TTC549 (cell line): ENCODE results near the gene STRBP.
"Not testable (repeated sequence)": the region's sequence is repeated elsewhere in the genome, so short reads cannot be mapped to it uniquely, and the experiment has no call there.

Experiments
- FAIRE-seq: peaks from 2 replicates; lab custom pipeline; 2012; peaks lifted over from hg19 to GRCh38; lab: Jason Lieb, UNC

Gene STRBP

GRCh38 chr9:123187131-123187530 lies 81.3 kb downstream of the STRBP start:
- FAIRE-seq: no peak

GRCh38 chr9:123186029-123186428 lies 82.4 kb downstream of the STRBP start:
- not testable (repeated sequence) for FAIRE-seq

GRCh38 chr9:123176949-123177348 lies 91.4 kb downstream of the STRBP start:
- FAIRE-seq: no peak

DNA sequence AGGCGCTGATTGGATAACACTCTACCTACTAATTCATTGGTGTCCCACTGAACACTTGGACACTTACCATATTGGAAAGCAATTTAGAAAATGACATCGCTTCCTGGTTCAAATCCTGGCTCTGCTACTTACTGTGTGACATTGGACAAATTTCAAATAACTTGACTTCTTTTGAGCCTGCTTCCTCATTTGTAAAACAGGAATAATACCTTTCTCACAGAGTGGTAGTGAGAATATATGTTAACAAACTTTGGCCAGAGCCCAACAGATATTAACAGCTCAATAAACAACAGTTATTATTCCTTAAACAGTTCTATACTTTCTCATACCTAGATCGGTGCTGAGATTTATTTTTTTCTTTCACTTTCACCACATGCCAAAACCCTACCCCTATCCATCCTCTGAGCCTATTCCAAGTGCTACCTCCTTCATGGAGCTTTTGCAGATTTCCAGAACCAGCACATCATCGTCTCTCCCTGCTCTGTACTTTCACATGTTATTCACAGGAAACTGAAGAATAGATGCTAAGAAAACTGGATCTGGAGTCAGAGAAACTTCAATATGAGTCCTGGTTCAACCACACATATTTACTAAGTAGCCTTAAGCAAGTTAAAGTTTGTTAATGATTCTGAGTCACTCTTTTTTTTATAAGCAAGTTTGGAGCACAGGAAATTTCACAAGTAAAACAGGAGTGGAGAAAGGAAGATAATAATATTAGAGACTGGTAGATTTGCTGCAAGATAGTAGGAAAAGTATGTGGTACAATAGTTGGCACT lies 92.3 kb downstream of the STRBP start:
- FAIRE-seq: no peak

DNA sequence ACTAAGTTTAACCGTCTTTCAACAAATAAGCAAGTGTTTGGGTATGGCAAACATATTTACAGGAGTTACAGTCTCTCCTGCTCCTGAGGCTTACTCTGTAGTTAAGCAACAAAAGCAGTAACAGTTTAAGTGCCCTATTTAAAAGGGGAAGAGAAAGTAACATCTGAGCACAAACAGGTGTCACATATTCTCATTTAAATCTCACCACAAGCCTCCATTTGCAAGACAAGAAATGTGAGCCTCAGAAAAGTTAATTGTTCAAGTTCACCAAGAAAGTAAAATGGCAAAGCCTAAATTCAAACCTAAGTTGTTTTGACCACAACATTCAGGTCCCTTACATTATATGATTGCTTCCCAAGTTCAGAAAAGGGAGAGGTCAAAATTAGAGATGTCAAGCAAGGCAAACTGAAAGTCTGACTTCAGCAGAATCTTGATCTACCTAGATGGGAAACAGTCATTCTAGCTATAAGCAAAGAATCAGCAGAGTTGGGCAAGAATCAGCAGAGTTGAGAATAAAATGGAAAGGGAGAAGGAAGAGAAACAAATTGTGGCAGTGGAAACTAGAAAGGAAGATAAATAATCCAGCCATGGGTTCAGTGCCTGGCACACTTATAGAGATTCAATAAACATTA lies 93.4 kb downstream of the STRBP start:
- no peak for FAIRE-seq

GRCh38 chr9:123174079-123174478 lies 94.3 kb downstream of the STRBP start:
- FAIRE-seq: no peak

DNA sequence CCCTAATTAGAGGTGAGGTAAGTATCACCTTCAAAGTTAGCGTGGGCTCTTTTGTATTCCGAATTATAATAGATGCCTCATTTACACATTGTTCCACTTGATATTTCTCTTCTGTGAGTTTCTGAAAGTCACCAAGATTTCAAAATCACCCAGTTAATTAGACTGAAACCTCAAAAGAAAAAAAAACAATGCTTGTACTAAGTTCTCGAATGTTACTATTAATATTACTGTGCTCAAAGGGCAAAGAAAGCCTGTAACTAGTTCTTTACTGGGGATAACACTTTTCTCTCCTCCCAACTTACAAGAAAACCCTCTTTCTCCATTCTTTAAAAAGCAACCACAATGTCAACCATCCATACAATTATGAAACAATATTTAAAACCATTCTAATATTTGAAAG lies 98.5 kb downstream of the STRBP start:
- no peak for FAIRE-seq

- no peak for FAIRE-seq
These were observed 99.8 kb downstream of the STRBP start for GRCh38 chr9:123168586-123168985.

- FAIRE-seq: no peak
These were observed 100.9 kb downstream of the STRBP start for GRCh38 chr9:123167474-123167873.

DNA sequence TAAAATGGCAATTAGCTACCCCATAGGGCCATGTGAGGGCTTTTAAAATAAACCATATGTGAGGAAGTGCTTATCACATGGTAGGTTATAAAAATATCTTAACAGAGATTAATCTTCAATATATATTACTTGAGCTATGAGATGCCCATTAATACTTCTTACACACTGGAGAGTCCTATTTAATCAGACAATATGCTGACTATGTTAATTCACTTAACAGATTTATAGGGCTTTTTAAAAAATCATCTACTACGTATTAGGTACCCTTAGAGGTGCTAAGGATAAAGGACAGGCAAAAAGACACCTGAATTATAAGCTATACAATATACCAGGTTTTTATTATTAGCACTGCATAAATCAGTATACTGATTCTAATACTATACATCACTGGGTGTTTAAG lies 102.6 kb downstream of the STRBP start:
- no peak for FAIRE-seq

- FAIRE-seq: no peak
These were observed 104.1 kb downstream of the STRBP start for GRCh38 chr9:123164285-123164684.

DNA sequence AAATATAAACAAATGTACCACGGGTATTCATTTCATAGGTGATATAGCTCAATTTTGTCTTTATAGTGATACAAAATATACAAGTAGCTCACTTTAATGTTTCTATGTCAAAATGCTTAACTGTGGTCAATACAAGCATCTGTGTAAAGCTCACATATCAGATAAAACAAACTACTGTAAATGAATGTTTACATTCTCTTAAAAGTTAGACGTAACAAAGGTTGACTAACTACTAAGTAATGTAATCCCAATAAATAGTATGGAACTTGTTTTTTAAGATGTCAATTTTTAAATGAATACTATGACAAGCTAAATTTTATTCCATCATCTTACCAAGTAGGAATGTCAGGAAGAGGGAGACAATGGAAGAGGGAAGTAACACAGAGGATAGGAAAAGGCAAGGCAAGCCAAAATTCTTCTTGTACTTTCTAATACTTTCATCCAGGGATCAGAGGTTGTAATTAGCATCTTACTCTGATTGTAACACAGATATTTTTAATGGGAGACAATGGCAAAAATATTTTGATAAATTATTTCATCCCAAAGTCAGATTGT lies 105.5 kb downstream of the STRBP start:
- no peak for FAIRE-seq

DNA sequence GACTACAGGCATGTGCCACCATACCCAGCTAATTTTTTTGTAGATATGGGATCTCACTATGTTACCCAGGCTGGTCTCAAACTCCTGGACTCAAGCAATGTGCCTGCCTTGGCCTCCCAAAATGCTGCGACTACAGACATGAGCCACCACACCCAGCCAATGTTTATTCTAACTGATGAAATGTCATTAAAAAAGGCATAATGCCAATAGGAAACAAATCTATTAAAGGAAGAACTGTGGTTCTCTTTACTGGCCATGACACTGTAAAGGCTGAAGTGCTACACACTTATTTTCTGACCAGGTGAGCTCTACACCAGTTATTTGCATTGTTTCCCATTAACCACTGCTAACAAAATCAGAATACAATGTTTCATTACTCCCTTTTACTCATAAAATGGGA lies 106.0 kb downstream of the STRBP start:
- no peak for FAIRE-seq

GRCh38 chr9:123157221-123157620 lies 111.2 kb downstream of the STRBP start:
- no peak for FAIRE-seq

GRCh38 chr9:123150708-123151503 lies 117.5 kb downstream of the STRBP start:
- no peak for FAIRE-seq

DNA sequence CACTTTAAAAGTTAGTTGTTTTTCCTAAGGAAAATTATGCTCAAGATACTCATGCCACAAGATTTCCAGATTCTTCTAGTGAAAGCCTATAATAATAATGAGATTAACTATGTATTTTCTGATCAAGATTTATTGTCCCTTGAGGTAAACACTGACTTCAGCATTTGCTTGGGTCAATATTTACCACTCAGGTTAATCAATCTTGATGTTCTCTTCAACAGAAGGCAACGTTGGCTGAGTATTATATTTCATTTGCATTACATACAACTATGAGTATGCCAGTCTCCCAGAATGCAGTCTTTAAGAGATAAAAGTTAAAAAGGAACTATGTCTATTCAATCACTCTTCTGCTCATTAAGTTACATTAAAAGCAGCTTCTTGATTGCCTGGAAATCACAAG lies 119.3 kb downstream of the STRBP start:
- FAIRE-seq: no peak

GRCh38 chr9:123138163-123138562 lies 130.2 kb downstream of the STRBP start:
- FAIRE-seq: no peak

DNA sequence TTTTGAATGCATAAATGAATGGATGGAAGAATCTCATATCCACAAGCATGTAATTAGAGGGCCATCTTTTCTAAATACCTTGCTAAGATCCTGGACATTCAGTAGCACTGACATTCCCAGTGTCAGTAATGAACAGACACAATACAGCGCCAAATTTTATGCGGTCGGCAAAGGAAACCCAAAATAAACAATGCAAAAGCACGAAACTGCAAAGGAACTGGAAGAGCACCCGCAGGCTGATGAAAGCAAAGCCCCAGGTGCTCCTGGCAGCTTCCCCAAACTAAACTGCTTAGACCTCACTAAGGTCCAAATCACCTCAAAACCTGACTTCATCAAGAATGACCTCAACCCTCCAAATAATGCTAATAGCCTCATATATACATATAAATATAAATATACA lies 133.0 kb downstream of the STRBP start:
- FAIRE-seq: no peak

- no peak for FAIRE-seq
These were observed 135.7 kb downstream of the STRBP start for GRCh38 chr9:123132696-123133095.

- FAIRE-seq: no peak
These were observed 136.4 kb downstream of the STRBP start for GRCh38 chr9:123131993-123132392.

DNA sequence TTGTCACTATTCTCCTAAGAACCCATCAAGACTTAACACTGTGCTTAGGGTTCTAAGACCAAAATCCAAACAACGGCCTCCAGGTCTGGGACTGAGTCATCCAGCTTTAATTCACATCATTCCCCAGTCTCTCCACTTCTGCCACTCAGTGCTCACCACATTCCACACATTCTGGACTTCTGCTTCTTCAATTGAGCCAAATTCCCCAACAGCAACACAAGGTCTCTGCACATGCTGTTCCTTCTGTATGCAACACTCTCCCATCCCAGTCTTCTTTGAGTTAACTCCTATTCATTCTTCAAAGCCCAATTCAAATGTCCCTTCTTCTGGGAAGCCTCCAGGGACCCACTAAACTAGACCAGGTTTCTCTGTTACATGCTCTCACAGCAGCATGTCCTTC lies 137.1 kb downstream of the STRBP start:
- FAIRE-seq: no peak

DNA sequence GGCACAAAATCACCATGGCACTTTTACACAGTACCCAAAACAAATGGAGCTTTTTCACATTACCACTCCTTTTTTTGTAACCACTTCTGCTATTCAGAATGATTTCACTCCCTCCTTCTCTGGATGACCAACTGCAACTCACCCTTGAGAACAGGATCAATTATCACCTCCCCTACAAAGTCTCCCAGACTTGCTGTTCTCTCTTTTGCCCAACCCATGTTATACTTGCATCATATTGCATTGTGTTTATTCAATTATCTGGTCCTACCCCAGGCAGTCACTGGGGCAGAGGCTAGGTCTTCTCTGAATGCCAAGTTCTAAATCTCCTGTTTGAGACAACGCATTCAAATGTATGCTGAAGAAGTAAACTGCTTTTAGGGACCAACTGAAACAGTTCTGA lies 139.0 kb downstream of the STRBP start:
- FAIRE-seq: no peak

GRCh38 chr9:123128591-123128990 lies 139.8 kb downstream of the STRBP start:
- FAIRE-seq: no peak
